ENCODE data around the gene ELP4.

DNA sequence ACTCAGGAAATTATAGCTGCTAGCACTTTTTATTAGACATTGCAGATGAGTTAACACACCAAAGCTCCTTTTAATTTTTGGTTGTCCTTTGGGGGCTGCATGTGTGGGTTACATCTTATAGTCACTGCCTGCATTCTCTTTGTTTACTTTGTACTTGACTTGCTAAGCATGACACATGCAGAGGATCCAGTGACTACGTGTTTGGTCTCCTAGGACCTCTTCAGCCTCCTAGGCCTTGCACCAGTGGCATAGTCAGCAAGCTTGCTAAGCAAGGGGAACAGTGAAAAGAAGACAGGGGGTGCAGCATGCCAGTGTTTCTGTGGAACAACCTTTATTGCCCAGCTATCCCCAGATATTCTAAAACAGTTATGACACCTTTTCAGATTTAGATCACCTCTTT is 193.4 kb downstream of the ELP4 start:
- no peak for TF ChIP-seq CTCF (conservative IDR thresholded peaks at IDR 0.05; ENCODE audit: low read depth, low read length)
- no peak for TF ChIP-seq EZH2 (IDR thresholded peaks at IDR 0.05; ENCODE audit: low read length, unreplicated experiment)

Data from PC-3 (cell line).